PC-9 (cell line): ENCODE measurements around the gene MACROD1.

Experiments used
- EZH2 ChIP-seq: fragments of 200-600 bp; sonication (generic); IDR thresholded peaks from 2 replicates; pipeline ENCODE4 v1.8.0; 2017; ENCODE audit warnings: antibody characterized with exemption, low read depth
- TF ChIP-seq, protein P1 (sequence below): fragments of 200-600 bp; sonication (generic); conservative IDR thresholded peaks from 2 replicates; pipeline ENCODE4 v1.6.1; 2017; ENCODE audit warnings: mixed run types, antibody characterized with exemption, mild to moderate bottlenecking, moderate library complexity

DNA sequence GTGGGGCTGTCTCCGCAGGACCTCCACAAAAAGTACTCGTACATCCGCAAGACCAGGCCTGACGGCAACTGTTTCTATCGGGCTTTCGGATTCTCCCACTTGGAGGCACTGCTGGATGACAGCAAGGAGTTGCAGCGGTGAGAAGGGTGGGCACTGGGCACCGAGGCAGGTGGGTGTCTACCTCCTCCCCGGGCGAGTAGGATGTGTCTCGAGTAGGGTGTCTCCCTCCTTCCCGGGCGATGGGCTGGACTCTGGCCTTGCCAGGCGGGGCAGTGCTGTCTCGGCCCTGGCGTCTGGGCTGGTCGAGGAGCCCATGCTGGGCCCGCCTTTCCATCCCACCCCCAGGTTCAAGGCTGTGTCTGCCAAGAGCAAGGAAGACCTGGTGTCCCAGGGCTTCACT, 169.4 kb downstream of the MACROD1 start:
- TF ChIP-seq, protein P1, sequence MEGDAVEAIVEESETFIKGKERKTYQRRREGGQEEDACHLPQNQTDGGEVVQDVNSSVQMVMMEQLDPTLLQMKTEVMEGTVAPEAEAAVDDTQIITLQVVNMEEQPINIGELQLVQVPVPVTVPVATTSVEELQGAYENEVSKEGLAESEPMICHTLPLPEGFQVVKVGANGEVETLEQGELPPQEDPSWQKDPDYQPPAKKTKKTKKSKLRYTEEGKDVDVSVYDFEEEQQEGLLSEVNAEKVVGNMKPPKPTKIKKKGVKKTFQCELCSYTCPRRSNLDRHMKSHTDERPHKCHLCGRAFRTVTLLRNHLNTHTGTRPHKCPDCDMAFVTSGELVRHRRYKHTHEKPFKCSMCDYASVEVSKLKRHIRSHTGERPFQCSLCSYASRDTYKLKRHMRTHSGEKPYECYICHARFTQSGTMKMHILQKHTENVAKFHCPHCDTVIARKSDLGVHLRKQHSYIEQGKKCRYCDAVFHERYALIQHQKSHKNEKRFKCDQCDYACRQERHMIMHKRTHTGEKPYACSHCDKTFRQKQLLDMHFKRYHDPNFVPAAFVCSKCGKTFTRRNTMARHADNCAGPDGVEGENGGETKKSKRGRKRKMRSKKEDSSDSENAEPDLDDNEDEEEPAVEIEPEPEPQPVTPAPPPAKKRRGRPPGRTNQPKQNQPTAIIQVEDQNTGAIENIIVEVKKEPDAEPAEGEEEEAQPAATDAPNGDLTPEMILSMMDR: no peak
- no peak for TF ChIP-seq EZH2
